Smooth muscle cell (in vitro differentiated cells): ENCODE data around the gene F2RL1. TPM values are rescaled to one million over a fixed set of nuclear protein-coding genes. Genes with fewer than 3 reads are reported as not detected.
"Not testable (repeated sequence)": the region's sequence is repeated elsewhere in the genome, so short reads cannot be mapped to it uniquely, and the experiment has no call there.

ENCODE experiments used
- DNase-seq: peaks from one replicate; lab custom pipeline; 2025; ENCODE audit not compliant: unreplicated experiment; lab: John Stamatoyannopoulos, UW
- H2AFZ ChIP-seq: fragments of 200-600 bp; sonication (generic); 2 replicates; pipeline ENCODE4 v1.6.0; 2016; ENCODE audit warnings: antibody characterized with exemption, low read depth, mild to moderate bottlenecking
- H3F3A ChIP-seq: fragments of 200-600 bp; sonication (generic); 2 replicates; pipeline ENCODE4 v1.6.0; 2017; ENCODE audit warnings: antibody characterized with exemption, low read depth
- H3K27ac ChIP-seq: fragments of 200-600 bp; sonication (generic); 2 replicates; pipeline ENCODE4 v1.5.1; 2016; ENCODE audit warnings: low read depth, mild to moderate bottlenecking
- H3K27me3 ChIP-seq: fragments of 200-600 bp; sonication (generic); 2 replicates; pipeline ENCODE4 v1.6.1; 2016; ENCODE audit warnings: low read depth, mild to moderate bottlenecking
- H3K36me3 ChIP-seq: fragments of 200-600 bp; sonication (generic); 2 replicates; pipeline ENCODE4 v1.5.1; 2016; ENCODE audit warnings: low read depth
- H3K4me1 ChIP-seq: fragments of 200-600 bp; sonication (generic); 2 replicates; pipeline ENCODE4 v1.5.1; 2016; ENCODE audit warnings: low read depth
- H3K4me2 ChIP-seq: fragments of 200-600 bp; sonication (generic); 2 replicates; pipeline ENCODE4 v1.6.0; 2016; ENCODE audit warnings: mild to moderate bottlenecking
- H3K4me3 ChIP-seq: fragments of 200-600 bp; sonication (generic); 2 replicates; pipeline ENCODE4 v1.5.1; 2016; ENCODE audit warnings: mild to moderate bottlenecking
- H3K79me2 ChIP-seq: fragments of 200-600 bp; sonication (generic); 2 replicates; pipeline ENCODE4 v1.6.0; 2016; ENCODE audit warnings: low read depth, mild to moderate bottlenecking
- H3K9ac ChIP-seq: fragments of 200-600 bp; sonication (generic); 2 replicates; pipeline ENCODE4 v1.6.0; 2016; ENCODE audit warnings: low read depth
- H3K9me3 ChIP-seq: fragments of 200-600 bp; sonication (generic); replicated peaks from 2 replicates; pipeline ENCODE4 v1.5.1; 2016; ENCODE audit warnings: low read depth
- H4K20me1 ChIP-seq: fragments of 200-600 bp; sonication (generic); 2 replicates; pipeline ENCODE4 v1.6.0; 2016; ENCODE audit warnings: low read depth
- WGBS: methylation state at CpG from one replicate; pipeline ENCODE4 v1.1.7; 2016; ENCODE audit warnings: low lambda C conversion rate; 5-methylcytosine and 5-hydroxymethylcytosine counted together
- polyA plus RNA-seq: library from polyadenylated mRNA; unstranded; fragments of >200 nt; fragmentation: Nextera tagmentation; extraction: Ambion mirVana; gene quantifications from 2 replicates; pipeline ENCODE4 v1.2.1, GENCODE V29; 2016
- total RNA-seq: library from RNA; depleted of rRNA; stranded (reverse); fragments of >200 nt; gene quantifications from 2 replicates; pipeline ENCODE4 v1.2.3, GENCODE V29; 2014
- TF ChIP-seq, protein P1 (sequence below): fragments of 200-600 bp; sonication (generic); IDR thresholded peaks from 2 replicates; pipeline ENCODE4 v1.5.1; 2017; ENCODE audit warnings: borderline replicate concordance, mild to moderate bottlenecking, antibody characterized with exemption; ENCODE audit not compliant: insufficient read depth, poor library complexity, severe bottlenecking

Gene F2RL1
- total and polyA plus RNA-seq, 2 experiments from 2014 or later, result 42.6 to 88.3 TPM

DNA sequence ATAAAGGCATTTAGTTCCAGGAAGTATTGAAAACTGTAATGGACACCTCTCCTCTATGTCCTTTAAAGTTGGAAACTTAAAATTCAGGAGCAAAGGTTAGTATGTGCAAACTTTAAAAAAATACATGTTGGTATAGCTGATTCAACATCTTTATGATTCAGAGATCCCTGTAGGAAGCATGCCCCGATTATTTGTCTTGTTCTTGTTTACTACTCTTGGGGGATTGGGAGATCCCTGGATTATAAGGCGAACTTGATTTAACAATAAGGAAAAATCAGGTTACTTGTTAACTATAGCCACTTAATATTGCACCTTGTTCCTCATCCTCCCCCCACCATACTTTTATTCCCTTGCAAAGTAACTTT lies 1.7 kb downstream of the F2RL1 start:
- Histone ChIP-seq H3K27me3 (no peaks in the 10 kb centered on the region), H3K36me3 (no peaks in the 10 kb centered on the region), H3K9me3 (no peaks in the 10 kb centered on the region), H3K4me1 (peaks cover 13% of the 10 kb centered on the region), H3K4me2 (peak overlapping the region; percentile 91), H3K79me2 (peaks cover 62% of the 10 kb centered on the region), H3K4me3 (peak overlapping the region; percentile 70), H3K27ac (peak overlapping the region; percentile 63), H2AFZ (peak overlapping the region; percentile 61), H3K9ac (peak overlapping the region; percentile 75), H4K20me1 (peaks cover 17% of the 10 kb centered on the region), H3F3A (peaks cover 24% of the 10 kb centered on the region)
- TF ChIP-seq, protein P1, sequence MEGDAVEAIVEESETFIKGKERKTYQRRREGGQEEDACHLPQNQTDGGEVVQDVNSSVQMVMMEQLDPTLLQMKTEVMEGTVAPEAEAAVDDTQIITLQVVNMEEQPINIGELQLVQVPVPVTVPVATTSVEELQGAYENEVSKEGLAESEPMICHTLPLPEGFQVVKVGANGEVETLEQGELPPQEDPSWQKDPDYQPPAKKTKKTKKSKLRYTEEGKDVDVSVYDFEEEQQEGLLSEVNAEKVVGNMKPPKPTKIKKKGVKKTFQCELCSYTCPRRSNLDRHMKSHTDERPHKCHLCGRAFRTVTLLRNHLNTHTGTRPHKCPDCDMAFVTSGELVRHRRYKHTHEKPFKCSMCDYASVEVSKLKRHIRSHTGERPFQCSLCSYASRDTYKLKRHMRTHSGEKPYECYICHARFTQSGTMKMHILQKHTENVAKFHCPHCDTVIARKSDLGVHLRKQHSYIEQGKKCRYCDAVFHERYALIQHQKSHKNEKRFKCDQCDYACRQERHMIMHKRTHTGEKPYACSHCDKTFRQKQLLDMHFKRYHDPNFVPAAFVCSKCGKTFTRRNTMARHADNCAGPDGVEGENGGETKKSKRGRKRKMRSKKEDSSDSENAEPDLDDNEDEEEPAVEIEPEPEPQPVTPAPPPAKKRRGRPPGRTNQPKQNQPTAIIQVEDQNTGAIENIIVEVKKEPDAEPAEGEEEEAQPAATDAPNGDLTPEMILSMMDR, result no peak
- WGBS, result 23% methylated on average over 2 of the region's 2 CpGs
- DNase-seq, result no peak

DNA sequence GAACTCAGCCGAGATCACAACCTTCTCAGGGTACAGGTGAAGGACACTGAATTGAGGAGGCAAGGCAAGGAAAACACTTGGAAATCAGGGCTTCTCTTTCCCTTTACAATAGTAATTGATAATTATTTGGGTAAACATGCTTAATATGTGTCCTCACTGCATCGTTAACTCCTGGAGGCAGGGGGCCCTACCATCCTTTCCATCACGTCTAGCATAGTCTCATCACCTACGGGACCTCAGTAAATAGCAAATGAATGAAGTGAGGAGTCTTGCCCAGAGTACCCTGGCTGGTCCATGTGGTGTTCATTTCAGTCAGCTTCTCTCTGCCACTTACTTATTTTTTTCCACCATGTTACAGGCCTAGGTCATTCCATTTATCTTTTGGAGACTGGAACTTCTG lies 2.3 kb downstream of the F2RL1 start:
- Histone ChIP-seq H3K27me3 (no peaks in the 10 kb centered on the region), H3K79me2 (peaks cover 69% of the 10 kb centered on the region), H3K4me2 (peak overlapping the region; percentile 91), H3K9ac (no peak overlapping the region), H3K9me3 (no peaks in the 10 kb centered on the region), H3K27ac (no peak overlapping the region), H4K20me1 (peaks cover 22% of the 10 kb centered on the region), H2AFZ (no peak overlapping the region), H3K36me3 (no peaks in the 10 kb centered on the region), H3K4me3 (peak overlapping the region; percentile 70), H3F3A (peaks cover 19% of the 10 kb centered on the region), H3K4me1 (peaks cover 13% of the 10 kb centered on the region)
- WGBS, result 57% methylated on average over 4 of the region's 4 CpGs
- TF ChIP-seq, protein P1, result no peak
- no peak for DNase-seq

DNA sequence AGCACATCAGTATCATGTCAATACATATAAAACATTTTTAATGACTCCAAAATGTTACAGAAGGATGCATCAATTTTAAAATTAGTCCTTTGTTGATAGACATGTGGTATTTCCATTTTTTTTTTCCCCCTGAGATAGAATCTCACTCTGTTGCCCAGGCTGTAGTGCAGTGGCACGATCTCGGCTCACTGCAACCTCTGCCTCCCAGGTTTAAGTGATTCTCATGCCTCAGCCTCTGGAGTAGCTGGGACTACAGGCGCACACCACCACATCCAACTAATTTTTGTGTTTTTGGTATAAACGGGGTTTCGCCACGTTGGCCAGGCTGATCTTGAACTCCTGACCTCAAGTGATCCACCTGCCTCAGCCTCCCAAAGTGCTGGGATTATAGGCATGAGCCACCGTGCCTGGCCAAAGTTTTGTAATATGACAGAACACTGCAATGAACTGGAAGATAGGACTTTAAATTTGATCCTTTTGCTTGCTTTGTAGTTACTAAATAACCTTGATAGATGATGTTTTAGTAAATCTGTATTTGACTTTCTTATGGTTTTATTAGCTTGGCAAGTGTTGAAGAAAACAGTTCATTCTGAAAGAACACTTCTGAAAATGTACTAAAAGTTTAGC lies 3.4 kb downstream of the F2RL1 start:
- peaks cover 31% of the 10 kb centered on the region for H4K20me1 ChIP-seq
- not testable (repeated sequence) for H2AFZ ChIP-seq, H3K9ac ChIP-seq, H3K27me3 ChIP-seq, H3K9me3 ChIP-seq, H3K27ac ChIP-seq, H3K4me2 ChIP-seq, DNase-seq, H3K36me3 ChIP-seq
- H3K4me1 ChIP-seq, result peaks cover 13% of the 10 kb centered on the region
- peaks cover 78% of the 10 kb centered on the region for H3K79me2 ChIP-seq
- peaks cover 10% of the 10 kb centered on the region for H3F3A ChIP-seq
- WGBS, result 84% methylated on average over 7 of the region's 7 CpGs
- H3K4me3 ChIP-seq, result peak overlapping the region; percentile 70

DNA sequence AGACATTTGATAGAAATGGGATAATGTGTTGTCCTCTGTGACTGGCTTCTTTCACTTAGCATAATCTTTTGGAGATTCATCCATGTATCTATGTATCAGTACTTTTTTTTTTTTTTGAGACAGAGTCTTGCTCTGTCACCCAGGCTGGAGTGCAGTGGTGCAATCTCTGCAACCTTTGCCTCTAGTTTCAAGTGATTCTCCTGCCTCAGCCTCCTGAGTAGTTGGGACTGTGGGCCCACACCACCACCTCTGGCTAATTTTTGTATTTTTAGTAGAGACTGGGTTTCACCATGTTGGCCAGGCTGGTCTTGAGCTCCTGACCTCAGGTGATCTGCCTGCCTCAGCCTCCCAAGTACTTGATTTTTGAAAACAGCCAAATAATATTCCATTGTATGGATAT lies 7.6 kb downstream of the F2RL1 start:
- H3K36me3 ChIP-seq, H3F3A ChIP-seq, H3K27me3 ChIP-seq, H3K27ac ChIP-seq, H3K9me3 ChIP-seq, H3K4me2 ChIP-seq, H3K9ac ChIP-seq, DNase-seq, H3K4me1 ChIP-seq, H3K4me3 ChIP-seq, H2AFZ ChIP-seq: not testable (repeated sequence)
- Histone ChIP-seq H4K20me1 (peaks cover 61% of the 10 kb centered on the region), H3K79me2 (peaks cover 91% of the 10 kb centered on the region)

DNA sequence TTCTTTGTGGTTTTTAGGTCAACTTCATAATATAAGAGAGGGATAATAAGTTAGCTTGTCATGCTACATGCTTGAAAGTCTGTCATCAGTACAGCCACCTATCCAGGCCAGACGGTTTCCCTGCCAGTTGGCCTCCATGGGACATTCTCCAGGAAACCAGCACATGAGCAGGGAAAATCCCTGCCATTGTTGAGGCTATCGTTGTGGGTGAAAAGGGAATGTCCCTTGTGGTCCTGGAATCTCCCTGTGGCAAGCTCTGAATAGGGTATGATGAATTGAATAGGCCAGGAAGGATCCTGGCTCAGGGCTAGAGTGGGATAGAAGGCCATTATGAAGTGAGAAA lies 12.3 kb downstream of the F2RL1 start:
- no peaks in the 10 kb centered on the region for H3K9me3 ChIP-seq
- no peak overlapping the region for H2AFZ ChIP-seq
- DNase-seq, result no peak
- no peak overlapping the region for H3K4me3 ChIP-seq
- H3F3A ChIP-seq, result peaks cover 4% of the 10 kb centered on the region
- no peak overlapping the region for H3K9ac ChIP-seq
- H4K20me1 ChIP-seq, result peaks cover 61% of the 10 kb centered on the region
- TF ChIP-seq, protein P1, result no peak
- peak overlapping the region; percentile 48 for H3K27ac ChIP-seq
- no peak overlapping the region for H3K4me2 ChIP-seq
- peaks cover 76% of the 10 kb centered on the region for H3K79me2 ChIP-seq
- no peaks in the 10 kb centered on the region for H3K27me3 ChIP-seq
- H3K4me1 ChIP-seq, result no peaks in the 10 kb centered on the region
- WGBS, result 5% methylated on average over 2 of the region's 2 CpGs
- peaks cover 3% of the 10 kb centered on the region for H3K36me3 ChIP-seq
